NCI-H524 (cell line): Measurements from ENCODE around the gene JAZF1.
"Not testable (repeated sequence)": the region's sequence is repeated elsewhere in the genome, so short reads cannot be mapped to it uniquely, and the experiment has no call there.

Experiments used
- DNase-seq, 2 experiments: peaks; one replicate each; lab custom pipeline; 2025; lab: John Stamatoyannopoulos, UW

The JAZF1 gene

DNA sequence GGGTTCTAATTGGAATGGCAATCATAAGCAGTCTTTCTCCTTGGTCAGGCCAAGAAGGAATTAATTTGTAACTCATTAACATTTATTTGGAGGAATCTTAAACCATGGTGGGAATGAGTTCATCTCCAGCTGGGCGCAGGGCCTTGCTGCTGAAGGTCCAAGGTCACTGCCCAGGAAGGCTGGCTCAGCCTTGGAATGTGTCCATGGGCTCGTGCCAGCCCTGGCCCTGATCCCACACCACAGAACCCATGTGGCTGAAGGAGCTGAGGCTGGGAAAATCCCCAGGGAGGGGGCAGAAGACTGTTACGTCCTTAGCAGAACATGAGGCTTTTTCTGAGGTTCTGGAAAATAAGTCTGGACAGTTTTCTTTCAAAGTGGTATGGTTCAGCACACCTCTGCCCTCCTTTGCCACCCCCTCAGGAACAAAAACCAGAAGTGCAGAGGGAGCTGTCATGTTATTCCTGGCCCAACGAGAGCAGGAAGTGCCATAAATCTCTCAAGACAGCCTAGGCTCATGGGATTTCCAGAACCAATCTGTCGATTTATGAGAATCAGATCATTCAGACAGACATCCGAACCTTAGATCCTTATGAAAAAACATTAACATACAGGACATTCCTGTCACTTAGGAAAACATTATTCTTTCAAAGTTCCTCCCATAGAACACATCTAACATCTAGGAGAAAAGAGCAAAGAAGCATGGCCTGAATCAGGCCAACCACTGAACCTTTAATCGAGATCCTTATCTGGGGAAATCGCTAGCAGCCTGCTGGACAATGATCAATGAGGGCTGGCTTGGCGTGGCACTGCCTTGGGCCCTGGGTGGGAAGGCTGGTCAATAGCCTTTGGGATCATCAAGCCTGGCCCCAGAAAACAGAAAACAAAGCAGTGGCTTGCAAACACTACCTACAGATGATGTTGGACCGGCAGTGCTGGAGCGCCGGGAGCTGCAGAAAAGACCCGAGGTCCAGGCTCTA lies 306.3 kb downstream of the JAZF1 start:
- no peak for DNase-seq

DNA sequence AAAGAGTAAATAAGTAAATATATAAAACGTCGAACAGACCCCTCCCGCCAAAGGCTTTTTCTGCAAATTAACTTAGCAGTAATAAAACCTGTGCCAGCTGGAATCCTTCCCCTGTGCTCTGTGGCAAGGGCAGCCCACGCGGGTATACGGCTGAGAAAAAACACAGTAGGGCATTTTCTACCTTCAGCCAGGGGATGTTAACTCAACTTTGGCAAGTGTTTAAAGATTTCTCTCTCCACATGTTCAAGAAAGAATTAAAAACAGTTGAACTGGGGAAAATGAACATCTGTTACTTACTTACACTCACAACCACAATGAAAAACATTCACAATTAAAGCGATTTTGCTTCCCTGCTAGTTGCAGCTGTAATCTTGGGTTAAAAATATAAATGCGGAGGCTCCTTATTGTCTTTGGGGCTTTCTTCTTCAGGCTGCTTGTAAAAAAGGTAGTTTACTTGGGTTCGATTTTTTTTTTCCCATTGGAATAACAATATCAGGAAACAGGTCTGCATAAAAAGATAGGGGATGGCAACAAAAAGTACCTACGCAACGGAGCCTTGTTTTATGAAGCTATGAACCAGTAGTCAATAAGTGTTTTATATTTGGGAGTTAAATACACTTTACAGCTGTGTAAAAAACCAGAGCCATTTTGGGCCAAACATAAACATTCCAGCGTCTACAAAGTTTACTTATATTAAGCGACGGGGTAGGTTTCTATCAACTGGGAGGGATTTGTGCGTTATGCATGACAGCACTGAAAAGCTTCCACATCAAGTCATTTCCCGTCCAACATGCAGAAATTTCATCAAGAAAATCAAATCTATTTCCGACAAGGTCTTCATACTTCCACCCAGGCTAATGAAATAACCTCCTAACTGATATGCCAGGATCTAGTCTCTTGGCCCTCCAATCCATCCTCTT lies 308.0 kb downstream of the JAZF1 start:
- peak in 1 of 2 experiments; percentile 6 for DNase-seq

DNA sequence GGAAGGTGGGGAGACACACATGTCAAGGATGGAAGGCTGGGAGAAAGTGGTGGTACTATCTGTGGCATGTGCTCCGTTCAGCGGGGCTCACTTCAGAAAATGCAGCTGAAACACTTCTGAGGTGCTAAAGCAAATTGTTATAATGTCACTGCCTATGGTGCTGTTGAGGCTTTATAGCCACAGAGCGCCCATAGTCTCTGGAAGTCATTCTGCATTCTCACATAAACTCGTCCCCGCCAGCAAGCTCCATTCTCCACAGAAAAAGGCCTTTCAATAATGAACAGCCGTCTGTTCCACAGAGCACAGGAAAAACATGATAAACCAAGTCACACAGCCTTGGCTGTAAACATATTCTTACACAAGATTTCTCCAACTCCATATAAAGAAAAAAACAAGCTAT lies 308.7 kb downstream of the JAZF1 start:
- DNase-seq = no peak

DNA sequence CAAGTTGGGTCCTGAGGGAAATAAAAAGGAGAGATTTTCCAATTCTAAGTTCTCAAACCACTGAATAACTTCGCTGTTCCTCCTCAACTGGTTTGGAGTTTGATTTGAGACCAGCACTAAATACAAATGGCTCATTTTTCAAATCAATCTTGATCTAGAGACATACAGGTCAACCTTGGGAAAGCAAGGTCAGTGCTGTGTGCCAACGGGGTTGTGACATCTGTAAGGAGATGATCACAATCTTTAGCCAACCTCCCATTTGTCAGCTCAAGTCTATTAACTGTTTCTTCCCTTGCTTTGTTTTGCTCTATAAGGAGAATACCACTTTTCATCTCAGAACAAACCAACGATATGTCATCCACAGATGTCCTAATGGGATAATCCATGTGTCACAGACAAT lies 309.5 kb downstream of the JAZF1 start:
- DNase-seq = peak; percentile 5 to 31

DNA sequence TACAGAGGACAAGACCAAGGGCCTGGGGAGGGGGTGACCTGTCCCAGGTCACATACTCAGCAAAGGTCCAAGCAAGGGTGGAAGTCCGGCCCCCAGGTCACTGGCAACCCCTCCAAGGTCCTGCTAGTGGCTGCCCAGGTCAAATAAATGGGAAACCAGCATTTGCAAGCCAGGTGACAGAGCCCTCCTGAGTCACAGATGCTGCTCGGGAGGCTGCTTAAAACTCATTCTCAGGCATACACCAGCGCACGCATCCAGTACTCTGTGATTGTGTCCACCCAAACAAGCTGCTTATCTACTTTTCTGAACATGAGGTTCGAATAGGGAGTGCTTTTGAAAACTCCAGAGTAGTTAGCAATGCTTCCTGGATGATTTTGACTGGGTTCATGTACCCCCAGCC lies 310.0 kb downstream of the JAZF1 start:
- DNase-seq = no peak

DNA sequence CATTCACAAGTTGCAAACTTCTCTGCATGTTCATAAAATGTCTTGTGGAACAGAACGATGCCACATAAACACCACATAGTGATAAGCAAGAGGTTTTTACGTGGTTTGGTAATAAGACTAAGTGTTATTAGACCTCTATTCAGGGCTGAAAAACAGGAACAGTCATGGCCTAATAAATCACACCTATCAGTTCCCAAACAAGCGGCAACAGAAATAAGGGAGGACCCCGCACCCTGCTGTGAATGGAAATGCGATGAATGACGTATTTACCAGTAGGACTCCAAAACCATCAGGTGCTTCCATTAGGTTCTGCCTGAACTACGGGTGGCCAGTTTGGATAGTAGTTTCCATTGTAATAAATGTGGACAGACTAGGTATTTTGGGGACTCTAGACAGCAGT lies 311.5 kb downstream of the JAZF1 start:
- no peak for DNase-seq

DNA sequence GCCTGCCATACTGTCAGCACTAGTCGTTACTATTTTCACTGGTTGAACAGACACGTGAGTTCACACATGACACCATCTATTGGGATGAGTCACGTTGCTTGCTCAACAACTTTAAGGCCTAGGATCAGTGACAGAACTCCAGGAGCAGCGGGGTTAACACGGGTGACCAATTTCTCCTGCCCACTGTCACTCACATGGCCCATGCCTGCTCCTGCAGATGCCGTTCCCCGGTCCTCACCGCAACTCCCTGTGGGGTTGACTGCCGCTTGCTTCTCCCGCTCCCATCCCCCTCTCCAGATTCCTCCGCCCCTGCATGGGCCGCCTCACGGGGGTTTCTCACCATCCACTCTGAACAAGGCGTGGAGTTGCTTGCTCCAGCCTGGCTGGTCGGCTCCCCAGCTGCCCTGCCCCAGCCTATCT lies 312.5 kb downstream of the JAZF1 start:
- DNase-seq = no peak

DNA sequence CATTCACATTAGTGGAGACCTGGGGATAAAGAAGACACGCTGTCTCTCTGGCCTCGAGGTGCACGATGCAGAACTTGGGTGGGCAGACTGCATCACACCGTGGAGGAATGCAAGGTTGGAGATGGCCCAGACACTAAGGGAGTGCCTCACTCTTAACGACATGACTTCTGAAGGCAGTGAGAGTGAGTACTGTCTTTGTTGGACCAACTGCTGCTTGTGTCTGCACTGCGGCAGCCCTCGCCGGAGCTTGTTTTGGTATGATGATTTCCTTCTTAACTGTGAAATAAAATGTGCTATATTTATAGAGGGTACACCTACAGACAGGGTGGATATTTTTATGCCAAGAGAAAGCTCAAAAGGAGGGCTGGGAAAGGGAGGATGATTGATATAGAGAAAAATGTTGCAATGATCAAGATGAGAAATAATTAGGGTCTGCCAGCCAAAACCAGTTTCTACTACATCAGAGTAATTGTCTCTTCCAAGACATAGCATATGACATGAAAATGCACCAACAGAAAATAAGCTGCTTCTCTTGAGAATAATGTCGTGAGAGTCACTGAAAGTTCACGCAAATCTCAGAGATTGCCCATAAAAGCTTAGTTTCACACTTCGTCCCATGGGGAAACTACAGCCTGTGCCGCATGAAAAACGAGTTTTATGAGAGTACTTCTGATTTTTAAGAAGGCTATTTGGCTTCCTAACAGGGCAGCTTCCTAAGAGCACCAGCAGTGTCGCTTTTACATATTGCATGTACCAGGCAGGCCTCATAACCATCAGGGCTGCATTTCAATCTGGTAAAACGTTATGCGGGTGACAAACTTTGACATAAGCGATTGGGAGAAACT lies 313.5 kb downstream of the JAZF1 start:
- no peak for DNase-seq

DNA sequence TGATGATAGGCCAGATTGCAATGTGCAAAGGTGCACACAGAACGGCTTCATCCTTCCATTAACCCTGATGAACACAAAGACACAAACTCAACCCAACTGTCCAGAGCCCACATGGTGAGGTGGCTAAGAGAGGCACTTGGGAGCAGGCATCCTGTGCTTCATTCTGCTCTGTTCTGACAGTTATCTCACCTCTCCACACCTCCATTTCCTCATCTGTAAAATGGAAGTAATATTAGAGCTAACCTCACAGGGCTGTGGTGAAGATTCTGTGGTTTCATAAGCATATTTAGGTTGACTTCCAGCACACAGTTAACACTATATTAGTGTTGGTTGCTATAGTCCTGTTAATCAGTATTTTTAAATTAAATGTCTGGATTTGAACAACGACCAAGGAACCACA lies 314.3 kb downstream of the JAZF1 start:
- no peak for DNase-seq

DNA sequence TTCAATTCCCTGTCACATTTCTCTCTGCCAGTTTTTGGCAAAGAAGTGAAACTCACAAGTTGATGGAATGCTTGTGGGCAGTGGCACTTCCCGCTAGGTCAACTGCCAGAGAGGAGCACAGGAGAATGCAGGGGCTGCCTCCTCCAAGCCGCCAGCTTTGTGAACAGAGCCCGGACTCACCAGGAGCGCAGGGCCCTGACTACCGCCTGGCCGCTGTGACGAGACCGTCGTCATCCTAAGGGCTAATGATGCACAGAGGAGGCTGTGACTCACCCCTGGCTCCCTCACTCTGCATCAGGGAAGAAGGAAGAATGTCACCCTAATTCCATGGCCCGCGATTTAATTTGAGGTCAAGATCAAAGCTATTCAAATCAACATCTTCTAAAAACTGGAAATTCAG lies 316.7 kb downstream of the JAZF1 start:
- DNase-seq = no peak

DNA sequence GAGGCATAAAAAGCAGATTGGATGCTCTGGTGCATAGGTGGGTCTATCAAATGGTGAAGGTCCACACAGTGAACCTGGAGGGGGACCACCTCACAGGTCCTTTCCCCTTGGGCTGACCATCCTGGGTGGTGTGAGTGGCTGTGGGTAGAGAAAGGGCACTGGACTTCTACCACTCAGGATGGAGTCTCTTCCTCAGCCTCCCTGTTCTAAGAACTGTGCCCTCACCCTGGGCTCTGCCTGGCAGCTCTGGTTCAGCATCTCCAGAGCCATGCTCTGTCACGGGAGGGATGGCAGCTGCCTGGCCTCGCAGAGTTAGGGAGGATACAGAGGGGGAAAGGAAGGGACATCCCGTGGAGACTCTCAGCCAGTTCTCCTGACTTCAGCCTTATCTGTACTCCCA lies 318.8 kb downstream of the JAZF1 start:
- DNase-seq = no peak

DNA sequence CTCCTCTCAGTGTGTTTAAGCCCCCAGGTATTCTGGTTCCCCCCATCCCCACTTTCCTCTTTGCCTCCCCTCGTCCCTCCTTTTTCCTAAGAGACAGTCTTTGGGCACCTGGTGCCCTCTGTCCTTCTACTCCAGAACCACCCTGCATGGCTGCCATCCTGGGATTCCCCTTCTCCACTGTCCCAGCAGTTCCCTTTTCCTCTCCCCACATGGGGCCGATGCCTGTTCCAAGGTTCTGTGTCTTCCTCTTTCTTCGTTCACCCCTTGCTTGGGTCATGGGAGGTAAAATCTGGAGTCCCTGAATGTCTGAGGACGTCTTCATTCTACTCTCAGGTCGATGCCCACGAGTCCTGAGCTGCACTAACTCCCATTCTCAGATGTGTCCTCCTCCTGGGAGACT lies 319.8 kb downstream of the JAZF1 start:
- no peak for DNase-seq

DNA sequence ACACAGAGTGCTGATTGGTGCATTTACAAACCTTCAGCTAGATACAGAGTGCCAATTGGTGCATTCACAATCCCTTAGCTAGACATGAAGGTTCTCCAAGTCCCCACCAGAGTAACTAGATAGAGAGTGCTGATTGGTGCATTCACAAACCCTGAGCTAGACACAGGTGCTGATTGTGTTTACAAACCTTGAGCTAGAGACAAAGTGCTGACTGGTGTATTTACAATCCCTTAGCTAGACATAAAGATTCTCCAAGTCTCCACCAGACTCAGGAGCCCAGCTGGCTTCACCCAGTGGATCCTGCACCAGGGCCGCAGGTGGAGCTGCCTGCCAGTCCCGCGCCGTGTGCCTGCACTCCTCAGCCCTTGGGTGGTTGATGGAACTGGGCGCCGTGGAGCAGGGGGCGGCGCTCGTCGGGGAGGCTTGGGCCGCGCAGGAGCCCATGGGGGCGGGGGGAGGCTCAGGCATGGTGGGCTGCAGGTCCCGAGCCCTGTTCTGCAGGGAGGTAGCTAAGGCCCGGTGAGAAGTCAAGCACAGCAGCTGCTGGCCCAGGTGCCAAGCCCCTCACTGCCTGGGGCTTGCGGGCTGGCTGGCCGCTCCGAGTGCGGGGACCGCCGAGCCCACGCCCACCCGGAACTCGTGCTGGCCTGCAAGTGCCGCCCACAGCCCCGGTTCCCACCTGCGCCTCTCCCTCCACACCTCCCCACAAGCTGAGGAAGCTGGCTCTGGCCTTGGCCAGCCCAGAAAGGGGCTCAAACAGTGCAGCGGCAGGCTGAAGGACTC lies 323.7 kb downstream of the JAZF1 start:
- DNase-seq = not testable (repeated sequence)

DNA sequence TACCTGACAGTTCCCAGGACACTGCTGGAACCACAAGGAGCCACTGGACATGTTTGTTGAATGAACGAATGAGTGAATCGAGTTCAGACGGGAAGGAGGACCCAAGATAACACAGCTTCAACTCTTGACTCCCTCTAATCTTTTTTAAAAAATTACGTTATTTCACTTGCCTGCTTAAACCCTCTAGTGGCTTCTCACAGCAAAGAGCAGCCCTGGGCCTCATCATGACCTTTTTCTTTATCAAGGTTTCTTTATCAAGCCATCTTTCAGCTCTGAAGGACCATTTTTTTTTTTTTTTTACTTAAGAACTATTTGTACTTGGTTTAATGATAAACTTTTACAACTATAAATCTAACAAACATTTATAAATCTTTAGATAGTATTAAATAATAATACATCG lies 330.1 kb downstream of the JAZF1 start:
- DNase-seq = no peak

DNA sequence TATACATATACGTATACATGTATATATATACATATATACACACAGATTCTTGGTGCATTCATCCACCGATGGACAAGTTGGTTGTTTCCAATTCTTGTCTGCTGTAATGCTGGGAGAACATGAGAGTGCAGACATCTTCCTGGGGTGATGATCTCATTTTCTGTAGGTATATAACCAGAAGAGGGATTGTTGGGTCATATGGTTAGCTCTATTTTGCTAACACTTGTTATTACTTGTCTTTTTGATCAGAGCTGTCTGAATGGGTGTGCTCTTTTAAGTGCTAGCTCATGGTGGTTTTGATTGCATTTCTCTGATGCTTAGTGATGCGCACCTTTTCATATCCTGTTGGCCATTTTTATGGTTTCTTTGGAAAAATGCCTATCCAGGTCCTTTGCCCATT lies 334.2 kb downstream of the JAZF1 start:
- no peak for DNase-seq

DNA sequence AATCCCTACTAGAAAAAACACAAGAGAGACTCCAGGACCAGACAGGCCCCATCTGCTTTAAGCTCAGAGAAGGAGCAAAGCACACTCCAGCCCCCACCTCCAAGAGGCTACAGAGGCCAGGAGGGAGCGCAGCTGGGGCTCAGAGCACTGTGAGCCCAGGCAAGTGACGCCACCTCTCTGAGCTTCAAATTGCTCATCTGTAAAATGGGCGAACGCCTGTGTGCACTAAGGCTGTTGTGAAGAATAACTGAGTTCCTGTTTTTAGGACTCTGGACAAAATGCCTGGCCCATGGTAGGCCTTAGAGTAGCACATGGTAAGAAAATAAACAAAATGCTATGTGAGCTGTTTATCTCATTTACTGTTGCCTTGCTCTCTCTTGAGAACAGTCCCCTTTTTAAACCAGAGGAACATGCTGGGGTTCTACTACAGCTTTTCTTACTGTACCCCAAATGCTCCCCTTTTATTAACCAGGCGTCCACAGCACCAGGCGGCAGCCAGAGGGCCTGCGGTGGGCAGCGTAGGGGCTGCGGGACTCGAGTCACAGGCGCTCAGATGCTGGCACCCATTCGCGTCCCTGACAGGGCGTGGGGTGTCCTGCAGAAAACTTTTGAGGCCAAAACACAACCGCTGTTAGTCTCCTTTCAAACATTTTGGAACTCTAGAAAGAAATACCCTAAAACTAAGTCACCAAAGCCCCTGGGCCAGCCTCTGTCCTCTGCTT lies 336.9 kb downstream of the JAZF1 start:
- peak in 1 of 2 experiments; percentile 7 for DNase-seq

DNA sequence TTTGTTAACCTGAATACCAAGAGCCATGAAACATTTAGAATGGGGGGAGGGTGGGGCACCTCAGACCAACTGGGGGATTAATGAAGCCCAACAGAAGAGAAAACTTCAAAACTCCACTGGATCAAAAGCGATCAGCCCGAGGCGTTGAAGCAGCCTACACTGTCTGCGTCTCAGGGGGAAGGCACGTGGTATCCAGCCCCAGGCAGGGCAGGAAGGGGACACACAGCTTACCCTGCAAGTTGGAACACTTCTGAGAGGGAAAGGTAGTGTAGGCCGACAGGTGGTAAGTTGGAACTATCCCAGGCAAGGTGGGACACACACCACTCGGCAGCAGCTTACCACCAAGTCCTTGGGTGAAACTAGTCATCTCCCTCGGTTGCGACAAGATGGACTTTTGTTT lies 337.7 kb downstream of the JAZF1 start:
- no peak for DNase-seq

DNA sequence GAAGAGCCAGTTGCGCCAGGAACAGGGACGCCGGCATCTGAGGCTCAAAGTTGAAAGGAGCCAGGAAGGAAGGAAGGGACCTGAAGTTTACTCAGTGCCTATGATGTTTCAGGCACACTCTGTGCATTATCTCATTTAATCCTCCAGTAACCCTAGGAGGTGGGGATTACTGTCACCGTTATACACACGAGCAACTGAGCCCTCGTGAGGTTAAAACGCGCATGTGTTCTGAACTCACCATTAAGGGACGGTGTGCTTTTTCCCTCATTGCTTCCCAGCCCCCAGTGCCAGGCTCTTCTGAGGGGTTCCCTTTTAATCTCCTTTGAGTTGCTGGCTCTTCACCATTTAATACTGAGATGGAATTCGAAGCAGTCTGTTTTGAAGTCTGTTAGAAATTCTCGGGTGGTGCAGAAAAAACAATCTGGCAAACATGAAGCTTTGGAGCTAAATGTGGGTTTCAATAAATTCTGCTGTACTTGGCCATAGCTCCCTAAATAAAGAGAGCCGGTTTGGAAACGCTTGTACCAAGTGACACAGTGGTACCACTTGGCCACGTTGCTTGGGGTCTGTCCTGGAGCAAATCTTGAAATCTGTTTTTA lies 338.4 kb downstream of the JAZF1 start:
- DNase-seq = peak; percentile 68 to 85

DNA sequence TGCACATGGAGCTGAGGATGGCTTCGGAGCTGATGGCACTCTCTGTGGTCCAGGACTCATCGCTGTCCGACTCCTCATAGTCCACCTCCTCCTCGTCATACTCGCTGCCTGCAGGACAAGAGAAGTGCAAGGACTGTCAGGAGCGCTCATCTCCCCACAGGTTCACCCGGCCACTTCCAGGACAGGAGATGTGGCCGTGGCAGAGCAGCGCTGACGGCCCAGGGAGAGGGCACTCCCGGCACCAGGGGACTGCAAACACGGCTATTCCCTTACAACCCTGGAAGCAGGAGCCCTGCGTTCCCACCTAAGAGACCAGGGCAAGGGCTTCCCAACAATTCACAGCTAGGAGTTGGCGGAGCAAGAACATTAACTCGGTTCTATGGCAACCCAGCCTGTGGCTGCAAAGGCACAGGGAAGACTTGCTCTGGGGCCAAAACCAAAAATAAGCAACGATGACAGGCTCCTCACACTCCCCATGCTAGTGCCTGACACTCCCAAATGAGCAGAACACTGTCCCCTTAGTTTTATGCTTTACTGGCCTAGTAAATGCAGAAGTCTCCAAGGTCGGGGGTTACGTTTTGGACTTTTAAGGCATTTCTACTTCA lies 339.7 kb downstream of the JAZF1 start:
- no peak for DNase-seq

DNA sequence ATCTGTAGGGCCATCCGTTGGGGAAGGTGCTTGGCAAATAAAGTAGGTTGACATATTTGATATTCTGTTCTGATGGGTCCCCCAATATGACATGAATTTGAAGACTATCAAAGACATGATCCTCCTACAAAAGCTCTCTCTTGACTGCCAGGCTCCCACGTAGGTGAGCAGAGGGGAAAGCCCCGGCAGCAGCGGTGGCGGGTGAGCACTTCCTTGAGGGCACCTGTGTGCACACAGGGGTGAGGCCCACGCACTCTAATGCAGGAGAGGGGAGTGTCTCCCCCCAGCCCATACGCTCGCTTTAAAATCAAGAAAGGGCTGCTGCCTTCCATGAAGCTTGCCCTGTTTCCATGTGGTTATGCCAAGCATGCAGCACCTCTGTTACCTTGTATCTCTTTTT lies 340.3 kb downstream of the JAZF1 start:
- no peak for DNase-seq
